GM21447 (cell line): ENCODE results near the gene NUP133.
A peak's percentile ranks its signal among the peaks of the same experiment; 100 is the strongest.
"Not testable (repeated sequence)": the region's sequence is repeated elsewhere in the genome, so short reads cannot be mapped to it uniquely, and the experiment has no call there.

Experiments
- ATAC-seq: cut with Tn5 transposase; IDR thresholded peaks from one replicate; pipeline ENCODE4 v1.9.1; 2021; ENCODE audit not compliant: unreplicated experiment

The NUP133 gene

DNA sequence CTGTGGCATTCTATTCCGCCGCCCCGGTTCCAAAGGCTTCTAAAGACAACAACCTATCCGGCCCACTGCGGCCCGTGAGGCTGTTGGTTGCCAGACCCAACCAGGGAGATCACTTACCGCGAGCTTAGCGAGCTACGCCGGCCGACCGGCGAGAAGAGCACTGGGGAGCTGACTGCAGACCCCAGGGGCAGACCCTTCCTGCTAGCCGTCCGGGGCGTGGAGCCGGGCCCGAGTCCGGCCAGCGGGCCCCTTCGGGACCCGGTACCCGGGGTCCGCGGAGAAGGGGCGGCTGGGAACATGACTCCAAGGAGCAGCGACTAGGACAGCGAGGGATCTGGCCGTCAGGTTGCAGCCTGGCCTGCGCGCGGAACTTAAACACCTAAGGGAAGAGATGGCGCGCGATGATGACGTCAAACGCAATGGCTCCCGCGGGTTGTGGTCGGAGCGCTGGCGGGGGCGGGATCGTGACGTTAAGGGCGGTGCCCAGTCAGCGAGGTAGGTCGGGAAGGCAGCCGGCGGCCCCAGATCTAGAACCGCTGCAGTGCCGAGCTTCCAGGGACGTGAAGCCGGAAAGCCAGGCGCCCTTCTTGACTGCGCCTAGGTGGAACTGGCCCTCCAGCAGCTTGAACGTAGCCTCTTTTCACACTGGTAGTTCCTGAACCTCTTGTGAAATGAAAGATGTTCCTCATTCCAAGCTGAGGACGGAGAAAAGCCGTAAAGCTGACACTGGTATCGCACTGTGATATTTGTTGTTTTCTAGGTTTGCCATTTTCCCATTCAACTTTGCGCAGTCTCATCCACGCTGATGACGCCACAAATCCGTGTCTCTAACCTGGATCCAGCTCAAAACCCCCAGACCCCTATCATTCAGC is at the start of gene NUP133:
Gene NUP133, minus strand, starts transcription at position 391 of the 872 bp plus-strand sequence. Its CDS starts 92 bp downstream, at position 299.
- peak; percentile 92 for ATAC-seq

DNA sequence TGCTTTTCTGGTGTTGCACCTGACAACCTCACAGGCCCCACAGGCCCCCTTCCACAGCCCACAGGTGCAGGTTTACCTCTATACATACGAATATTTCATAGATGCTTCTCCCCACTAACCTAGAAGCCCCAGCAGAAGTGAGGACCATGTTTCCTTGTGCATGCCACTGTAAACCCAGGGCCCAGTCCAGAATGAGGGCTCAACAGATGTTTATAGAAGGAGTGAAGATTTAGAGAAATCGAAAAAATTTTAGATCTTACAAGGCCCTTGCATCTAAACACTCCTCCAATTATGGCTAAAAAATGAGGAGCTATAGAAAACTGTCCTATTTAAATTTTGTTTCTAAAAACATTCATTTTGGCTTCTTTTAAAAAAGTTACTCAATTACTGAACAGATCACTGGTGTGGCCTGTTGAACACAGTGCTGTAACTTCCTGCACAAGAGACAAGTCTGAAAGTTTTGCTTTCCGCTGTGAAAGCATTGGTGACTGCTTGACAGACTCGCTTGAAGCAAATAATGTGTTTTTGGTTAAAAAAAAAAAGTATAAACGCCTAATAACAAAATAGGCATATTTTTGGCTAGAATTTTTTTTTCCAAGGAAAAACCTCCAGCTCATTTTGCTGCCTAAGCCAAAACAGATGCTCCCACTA is 49.2 kb upstream of the NUP133 start:
- peak; percentile 27 for ATAC-seq

DNA sequence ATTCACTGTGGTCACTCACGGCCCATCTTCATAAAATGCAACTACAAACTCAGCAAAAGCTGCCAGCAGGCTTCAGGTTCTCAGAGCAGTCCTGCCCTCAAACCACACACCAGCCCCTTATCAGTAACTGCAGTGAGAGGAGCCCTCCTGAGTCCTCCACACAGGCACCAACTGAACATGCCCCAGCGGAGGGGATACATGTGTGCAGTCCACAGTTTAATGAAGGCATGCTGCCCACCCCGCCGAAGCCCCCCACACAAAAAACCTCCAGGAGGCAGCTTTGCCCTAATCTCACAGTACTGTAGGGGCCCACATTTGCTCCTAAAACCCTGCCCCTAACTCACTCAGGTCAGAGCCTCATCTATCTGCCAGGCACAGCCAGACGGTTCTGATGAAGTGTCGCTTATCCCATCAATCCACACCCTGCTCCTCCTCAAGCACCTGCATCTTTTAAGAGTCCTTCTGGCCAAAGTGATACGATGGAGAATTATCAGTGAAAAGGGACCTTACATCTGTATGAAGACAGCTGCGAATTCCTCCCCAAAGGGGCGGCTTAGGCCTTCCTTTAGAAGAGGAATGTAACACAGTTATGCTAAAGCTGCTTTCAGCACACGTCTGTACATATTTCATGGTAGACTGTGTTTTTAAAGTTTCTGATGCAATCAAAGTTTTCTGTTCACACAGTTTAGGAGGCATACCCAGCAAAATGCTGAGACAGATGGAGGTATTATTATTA is 46.9 kb upstream of the NUP133 start:
- ATAC-seq: no peak

DNA sequence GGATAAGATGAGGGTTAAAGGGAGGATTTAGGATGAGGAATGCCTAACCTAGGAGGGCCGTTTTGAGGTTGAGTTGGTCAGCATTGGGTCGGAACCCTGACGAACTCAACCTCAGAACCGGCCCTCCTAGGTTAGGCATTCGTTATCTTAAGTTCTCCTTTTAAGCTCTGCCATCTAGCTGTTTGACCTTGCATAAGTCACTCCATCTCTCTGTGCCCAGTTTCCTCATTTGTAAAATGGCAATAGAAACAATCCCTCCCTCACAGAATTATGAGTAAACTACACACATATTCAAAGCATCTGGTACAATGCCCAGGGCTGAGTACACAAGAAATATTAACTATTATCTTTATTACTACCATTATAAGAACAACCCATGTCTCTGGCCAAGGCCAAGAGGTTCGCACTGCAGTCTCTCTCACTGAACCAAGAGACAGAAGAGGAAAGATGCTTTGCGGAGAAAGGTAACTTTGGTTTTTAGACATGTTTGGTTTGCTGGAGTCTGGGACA is 45.5 kb upstream of the NUP133 start:
- no peak for ATAC-seq

DNA sequence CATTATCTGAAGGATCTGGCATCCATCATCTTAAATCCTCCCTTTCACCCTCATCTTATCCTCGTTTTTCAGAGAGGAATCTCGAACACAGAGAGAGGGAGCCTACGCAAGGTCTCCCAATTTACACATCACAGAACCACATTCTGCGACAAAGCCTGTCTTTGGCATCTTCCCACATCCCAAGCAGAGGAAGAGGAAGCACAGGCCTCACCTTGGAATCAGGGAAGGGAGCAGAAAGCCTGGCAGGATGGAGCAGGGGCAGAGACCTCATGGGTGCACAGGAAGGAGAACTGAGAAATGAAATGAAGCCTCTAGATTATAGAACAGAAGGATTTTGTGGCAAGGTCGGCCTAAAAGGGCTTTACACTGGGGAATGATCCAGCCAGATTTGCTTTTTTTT is 44.6 kb upstream of the NUP133 start:
- no peak for ATAC-seq

DNA sequence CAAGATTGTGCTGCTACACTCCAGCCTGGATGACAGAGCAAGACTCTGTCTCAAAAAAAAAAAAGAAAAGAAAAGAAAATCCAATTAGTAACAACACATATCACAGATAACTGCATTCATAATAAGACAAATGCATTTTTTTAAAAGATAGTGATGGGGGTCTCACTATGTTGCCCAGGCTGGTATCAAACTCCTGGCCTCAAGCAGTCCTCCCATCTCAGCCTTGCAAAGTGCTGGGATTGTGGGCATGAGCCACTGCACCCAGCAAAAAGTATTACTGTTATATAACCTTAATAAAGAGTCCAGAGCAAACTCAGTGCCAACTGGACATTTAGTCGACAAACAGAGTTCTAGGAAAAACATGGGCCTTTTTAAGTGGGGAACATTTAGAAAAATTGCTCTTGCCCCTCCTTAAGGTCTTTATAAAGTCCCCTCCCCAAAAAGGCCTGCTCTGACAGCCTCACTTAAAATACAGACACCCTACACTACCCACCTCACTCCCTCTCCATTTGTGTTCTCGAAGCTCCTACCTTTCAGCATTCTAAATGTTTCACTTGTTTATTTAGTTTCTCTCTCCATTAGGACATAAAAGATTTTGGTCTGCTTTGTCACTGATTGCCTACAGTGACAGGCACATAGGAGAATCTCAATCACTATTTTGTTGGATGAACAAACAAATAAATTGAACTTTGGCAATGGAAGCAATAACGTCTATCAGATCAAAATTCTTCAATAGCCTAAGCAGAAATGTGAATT is 42.8 kb upstream of the NUP133 start:
- no peak for ATAC-seq

- no peak for ATAC-seq
Measured at GRCh38 chr1:229547542-229547941, 39.4 kb upstream of the NUP133 start.

DNA sequence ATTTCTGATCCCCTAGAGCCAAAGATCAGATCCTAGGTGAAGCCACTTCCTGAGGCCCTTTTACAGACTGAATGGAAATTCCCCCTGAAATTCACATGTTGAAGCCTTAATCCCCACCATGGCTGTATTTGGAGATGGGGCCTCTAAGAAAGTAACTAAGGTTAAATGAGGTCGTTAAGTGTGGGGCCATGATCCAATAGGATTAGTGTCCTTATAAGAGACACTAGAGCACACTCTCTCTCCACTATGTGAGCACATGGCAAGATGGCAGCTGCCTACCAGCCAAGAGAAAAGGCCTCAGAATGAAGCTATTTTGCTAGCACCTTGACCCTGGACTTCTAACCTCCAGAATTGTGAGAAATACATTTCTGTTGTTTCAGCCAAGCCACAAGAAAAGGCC is 36.4 kb upstream of the NUP133 start:
- ATAC-seq: no peak

- no peak for ATAC-seq
Measured at GRCh38 chr1:229539863-229540506, 31.8 kb upstream of the NUP133 start.

- ATAC-seq: no peak
Measured at GRCh38 chr1:229538945-229539344, 30.8 kb upstream of the NUP133 start.

- ATAC-seq: no peak
Measured at GRCh38 chr1:229537894-229538293, 29.8 kb upstream of the NUP133 start.

GRCh38 chr1:229536982-229537381 is 28.8 kb upstream of the NUP133 start:
- no peak for ATAC-seq

GRCh38 chr1:229535230-229535629 is 27.1 kb upstream of the NUP133 start:
- ATAC-seq: no peak

DNA sequence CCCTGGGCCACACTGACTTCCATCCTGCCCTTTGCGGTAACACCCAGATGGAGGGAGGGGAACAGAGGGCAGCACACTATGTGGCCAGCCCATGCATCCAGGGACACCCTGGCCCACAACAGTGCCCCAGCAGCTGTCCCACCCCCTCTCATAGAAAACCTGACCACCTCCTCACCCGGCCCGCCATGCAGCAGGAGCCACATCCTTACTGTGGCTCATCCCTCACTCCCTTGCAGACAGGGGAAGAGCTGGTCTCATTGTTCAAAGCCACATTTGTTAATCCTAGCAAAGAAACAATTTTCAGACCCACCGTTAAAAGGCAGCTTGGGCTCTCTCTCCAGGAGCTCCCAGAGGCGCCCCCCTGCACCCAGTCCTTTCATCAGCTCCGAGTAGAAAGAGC is 23.2 kb upstream of the NUP133 start:
- ATAC-seq: no peak

- no peak for ATAC-seq
Measured at GRCh38 chr1:229529639-229530038, 21.5 kb upstream of the NUP133 start.

GRCh38 chr1:229526695-229527094 is 18.6 kb upstream of the NUP133 start:
- ATAC-seq: no peak

DNA sequence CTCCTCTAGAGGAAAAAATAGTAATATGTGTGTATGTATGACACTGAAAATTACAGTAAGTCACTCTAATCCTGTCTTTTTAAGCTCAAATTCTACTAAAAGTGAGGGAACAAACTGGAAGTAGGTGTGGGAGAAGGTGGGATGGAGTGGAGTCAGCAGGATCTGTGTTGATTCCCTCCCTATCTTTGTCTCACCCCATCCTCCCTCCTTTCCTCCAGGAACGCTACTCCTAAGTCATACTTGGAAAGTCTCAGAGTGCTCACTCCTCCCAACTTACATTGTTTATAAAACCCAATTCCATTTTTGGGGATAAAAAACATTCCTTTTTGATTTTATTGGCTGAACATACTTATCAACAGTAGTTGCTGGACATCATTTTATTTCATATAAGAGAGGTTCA is 14.9 kb upstream of the NUP133 start:
- no peak for ATAC-seq

GRCh38 chr1:229514578-229515275 is 6.6 kb upstream of the NUP133 start:
- ATAC-seq: no peak

DNA sequence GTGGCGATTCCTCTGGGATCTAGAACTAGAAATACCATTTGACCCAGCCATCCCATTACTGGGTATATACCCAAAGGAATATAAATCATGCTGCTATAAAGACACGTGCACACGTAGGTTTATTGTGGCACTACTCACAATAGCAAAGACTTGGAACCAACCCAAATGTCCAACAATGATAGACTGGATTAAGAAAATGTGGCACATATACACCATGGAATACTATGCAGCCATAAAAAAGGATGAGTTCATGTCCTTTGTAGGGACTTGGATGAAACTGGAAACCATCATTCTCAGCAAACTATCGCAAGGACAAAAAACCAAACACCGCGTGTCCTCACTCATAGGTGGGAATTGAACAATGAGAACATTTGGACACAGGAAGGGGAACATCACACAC is 3.5 kb upstream of the NUP133 start:
- not testable (repeated sequence) for ATAC-seq

GRCh38 chr1:229511201-229511600 is 3.1 kb upstream of the NUP133 start:
- not testable (repeated sequence) for ATAC-seq
